GM12891 (cell line): ENCODE data around the gene PTPRN2.

Experiments
- DNase-seq: peaks from one replicate; pipeline ENCODE4 v3.0.0; 2011; ENCODE audit warnings: low spot score; ENCODE audit not compliant: insufficient read length
- FAIRE-seq: peaks from 2 replicates; lab custom pipeline; 2011; peaks lifted over from hg19 to GRCh38; lab: Jason Lieb, UNC
- PAX5 ChIP-seq: IDR thresholded peaks from 2 replicates; pipeline ENCODE4 v1.6.1; 2011; ENCODE audit warnings: low read length, moderate library complexity, mild to moderate bottlenecking; ENCODE audit not compliant: insufficient read depth, severe bottlenecking
- POLR2A ChIP-seq: IDR thresholded peaks from 2 replicates; pipeline ENCODE4 v1.6.1; 2011; ENCODE audit warnings: low read depth, low read length, control low read depth
- POLR2AphosphoS5 ChIP-seq: IDR thresholded peaks from 2 replicates; pipeline ENCODE4 v1.6.1; 2011; ENCODE audit warnings: low read depth, low read length, control low read depth
- POU2F2 ChIP-seq: IDR thresholded peaks from 2 replicates; pipeline ENCODE4 v1.6.1; 2011; ENCODE audit warnings: low read depth, mild to moderate bottlenecking, control low read depth, low read length, moderate library complexity
- SPI1 ChIP-seq: IDR thresholded peaks from 2 replicates; pipeline ENCODE4 v1.6.1; 2011; ENCODE audit warnings: low read depth, low read length, control low read depth
- TAF1 ChIP-seq: IDR thresholded peaks from 2 replicates; pipeline ENCODE4 v1.6.1; 2011; ENCODE audit warnings: low read depth, low read length, control low read depth

The PTPRN2 gene

DNA sequence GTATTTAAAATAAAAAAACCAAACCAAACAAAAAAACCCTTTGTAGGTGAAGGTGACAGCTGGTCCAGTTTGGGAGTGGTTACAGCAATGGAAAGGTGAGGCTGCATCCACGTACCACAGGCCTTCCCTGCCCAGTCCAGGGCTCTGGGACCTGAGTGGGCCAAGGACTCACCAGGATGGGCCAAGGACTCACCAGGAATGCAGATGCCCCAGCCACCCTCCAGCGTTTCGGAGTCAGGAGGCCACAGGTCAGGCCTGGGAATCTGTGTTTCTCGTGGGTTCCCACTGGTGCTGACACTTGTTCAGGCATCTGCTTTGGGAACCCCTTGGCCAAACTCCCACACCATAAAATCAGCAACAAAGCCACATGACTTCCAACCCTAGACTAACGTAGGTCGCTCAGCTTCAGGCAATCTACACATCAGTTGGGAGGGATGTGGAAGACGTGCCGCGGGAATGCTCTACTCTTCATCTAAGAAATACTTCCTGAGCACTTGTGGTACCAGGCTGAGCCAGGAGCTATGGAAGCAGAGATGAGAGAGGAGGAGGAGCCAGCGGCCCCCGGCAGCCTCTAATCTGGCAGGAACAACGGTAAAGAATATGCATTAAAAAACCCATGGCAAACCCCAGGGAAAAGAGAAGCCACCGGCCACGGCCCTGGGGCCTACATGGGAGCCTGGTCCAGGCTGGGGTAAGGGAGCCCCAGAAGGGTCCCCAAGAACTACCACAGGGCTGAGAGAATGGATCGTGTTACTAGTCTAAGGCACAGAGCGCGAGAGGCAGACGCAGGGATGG, 473.4 kb downstream of the PTPRN2 start:
- TF ChIP-seq SPI1 (no peak), POLR2A (no peak), TAF1 (no peak), POU2F2 (no peak), POLR2AphosphoS5 (no peak), PAX5 (no peak)
- FAIRE-seq (no peak), DNase-seq (no peak)

DNA sequence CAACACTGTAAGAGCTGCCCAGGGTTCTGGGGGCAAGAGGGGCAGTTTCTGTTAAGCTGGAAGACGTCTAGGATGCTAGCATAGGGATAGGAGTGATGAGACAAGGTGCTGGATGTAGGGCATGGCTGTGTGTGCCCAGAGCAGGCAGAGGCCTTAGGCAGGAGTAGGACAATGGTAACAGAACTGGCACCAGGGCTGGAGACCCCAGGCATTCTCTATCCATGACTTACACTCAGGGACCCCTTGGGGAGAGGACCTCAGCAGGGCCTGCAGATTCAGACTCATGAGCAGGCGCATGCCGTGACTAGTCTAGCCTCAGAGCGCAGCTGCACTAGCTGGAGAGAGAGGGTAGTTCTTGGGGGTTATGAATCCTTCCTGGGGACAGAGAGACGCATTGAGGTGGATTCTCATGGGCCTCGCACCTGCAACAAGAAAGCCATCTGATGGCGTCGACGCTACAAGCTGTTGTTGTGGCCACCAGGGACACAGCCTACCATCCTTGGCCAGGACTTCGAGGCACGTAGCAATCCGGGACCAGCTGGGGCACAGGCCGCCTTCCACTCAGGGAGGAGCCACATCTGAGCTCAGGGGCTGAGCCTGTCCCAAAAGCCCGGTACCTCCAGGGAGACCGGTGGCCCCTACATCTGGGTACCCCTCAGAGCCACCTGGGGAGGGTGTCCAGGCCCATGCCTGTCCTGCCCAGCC, 474.1 kb downstream of the PTPRN2 start:
- no peak for DNase-seq
- FAIRE-seq = no peak
- TF ChIP-seq TAF1 (no peak), POLR2AphosphoS5 (no peak), POLR2A (no peak), POU2F2 (no peak), PAX5 (no peak), SPI1 (no peak)

DNA sequence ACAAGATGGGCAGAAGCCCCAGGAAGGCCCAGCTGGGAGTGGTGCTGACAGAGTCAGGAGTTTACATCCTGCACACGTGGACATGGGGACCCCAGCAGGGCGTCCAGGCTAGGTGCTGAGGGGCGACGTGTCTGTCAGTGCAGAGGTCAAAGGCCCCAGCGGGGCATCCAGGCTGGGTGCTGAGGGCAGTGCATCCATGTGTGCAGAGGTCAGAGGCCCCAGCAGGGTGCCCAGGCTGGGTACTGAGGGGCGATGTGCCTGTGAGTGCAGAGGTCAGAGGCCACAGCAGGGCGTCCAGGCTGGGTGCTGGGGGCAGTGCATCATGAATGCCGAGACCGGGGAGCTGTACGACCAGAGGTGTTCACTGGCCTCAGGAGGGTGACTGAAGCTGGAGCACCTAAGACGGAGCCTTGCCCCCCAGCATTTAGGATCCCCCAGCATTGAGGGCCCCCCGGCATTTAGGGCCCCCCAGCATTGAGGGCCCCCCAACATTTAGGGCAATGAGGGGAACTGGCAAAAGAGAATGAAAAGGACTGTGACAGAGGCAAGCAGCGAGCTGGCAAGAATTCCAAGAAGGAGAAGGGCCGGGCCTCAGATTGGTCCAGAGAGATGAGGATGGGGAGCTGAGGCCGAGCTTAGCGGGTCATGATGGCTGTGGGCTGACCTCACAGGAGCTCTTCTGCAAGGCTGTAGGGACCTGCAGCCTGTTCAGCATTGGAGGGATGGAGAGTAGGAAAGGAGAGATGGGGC, 474.9 kb downstream of the PTPRN2 start:
- FAIRE-seq = no peak

DNA sequence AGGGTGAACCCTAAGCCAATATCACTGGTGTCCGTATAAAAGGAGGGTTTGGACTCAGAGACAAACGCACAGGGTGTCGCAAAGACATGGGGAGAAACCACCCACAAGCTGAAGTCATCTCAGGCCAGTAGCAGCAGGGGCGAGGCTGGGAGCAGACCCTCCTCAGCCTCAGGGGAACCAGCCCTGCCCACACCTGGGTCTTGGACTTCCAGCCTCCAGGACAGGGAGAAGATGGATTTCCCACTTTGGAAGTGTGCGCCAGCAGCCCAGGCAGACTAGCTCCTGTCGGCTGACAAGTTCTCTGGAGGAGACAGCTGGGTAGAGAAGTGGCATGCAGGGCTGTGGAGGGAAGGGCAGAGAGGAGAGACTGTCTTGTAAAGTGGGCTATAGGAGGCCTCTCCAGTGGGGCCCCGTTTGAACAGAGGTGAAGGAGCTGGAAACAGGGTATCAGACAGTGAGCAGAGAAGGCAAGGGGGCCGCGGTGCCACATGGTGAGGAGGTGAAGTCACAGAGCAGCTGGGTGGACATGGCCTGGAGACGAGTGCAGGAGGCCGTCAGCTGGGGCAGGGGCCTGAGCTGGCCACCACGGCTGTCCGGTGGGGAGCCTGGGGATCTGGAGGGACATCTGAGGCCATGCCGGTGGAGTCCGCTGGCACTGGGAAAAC, 475.6 kb downstream of the PTPRN2 start:
- FAIRE-seq = no peak
- TF ChIP-seq TAF1 (no peak), POLR2A (no peak), PAX5 (no peak), SPI1 (no peak), POU2F2 (no peak), POLR2AphosphoS5 (no peak)

More for the DNA sequence above, 474.9 kb downstream of the PTPRN2 start:
- no peak for TF ChIP-seq POLR2A
- no peak for TF ChIP-seq POLR2AphosphoS5
- no peak for TF ChIP-seq TAF1
- TF ChIP-seq SPI1 = no peak
- TF ChIP-seq POU2F2 = no peak
- no peak for TF ChIP-seq PAX5
- DNase-seq = no peak

DNA sequence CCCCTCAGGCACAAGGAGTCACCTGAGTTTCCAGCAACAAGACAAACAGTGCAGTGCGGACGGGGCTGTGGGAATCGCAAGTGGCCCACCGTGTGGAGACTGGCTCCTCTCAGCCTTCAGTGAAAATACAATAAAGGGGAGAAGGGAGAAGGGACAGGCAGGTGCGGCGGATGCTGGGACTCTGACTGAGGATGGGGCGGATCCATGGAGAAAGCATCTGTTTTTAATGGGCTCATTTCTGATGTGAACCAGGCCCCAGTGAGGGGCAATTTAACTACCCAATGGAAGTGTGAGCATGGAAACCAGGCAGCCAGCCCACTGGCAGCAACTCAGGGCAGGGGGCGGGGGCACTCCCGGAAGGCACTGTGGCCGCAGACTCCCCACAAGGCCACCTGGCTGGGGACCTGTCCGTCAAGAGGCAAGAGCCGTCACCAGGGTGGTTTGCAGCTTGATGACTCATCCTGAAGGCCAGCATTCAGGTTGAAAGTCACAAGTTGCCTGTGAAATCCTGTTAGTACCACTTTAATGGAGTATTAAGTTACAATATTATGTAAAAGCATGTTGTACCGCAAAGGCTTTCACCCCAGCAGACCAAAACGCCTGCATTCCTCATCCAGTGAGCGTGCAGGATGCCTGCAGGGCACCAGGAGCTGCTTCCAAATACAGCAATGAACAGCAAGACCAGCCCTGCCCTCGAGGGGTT, 476.4 kb downstream of the PTPRN2 start:
- FAIRE-seq (no peak), DNase-seq (no peak)
- no peak for TF ChIP-seq POLR2A
- no peak for TF ChIP-seq POU2F2
- no peak for TF ChIP-seq TAF1
- no peak for TF ChIP-seq SPI1
- TF ChIP-seq PAX5 = no peak
- no peak for TF ChIP-seq POLR2AphosphoS5

More for the DNA sequence above, 475.6 kb downstream of the PTPRN2 start:
- DNase-seq = no peak

DNA sequence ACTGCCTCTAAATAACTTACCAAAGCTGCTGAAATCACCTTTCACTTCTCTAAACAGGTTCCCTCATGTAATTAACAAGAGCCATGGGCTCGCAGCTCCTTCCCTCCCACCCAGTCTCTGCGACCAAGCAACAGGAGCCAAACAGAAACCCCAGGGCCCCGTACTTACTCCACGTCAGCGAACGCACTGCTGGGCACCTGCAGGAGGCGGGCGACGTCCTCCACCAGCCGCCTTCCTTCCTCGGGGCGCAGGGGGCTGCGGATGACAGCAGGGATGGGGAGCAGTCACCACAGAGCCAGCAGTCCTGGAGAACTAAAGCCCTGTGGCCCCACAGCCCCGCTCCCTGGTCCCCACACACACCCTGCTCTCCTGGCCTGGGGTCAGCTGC, 477.0 kb downstream of the PTPRN2 start:
- no peak for TF ChIP-seq TAF1
- TF ChIP-seq POLR2AphosphoS5 = no peak
- no peak for TF ChIP-seq PAX5
- TF ChIP-seq SPI1 = no peak
- TF ChIP-seq POLR2A = no peak
- no peak for TF ChIP-seq POU2F2
- no peak for DNase-seq
- no peak for FAIRE-seq

DNA sequence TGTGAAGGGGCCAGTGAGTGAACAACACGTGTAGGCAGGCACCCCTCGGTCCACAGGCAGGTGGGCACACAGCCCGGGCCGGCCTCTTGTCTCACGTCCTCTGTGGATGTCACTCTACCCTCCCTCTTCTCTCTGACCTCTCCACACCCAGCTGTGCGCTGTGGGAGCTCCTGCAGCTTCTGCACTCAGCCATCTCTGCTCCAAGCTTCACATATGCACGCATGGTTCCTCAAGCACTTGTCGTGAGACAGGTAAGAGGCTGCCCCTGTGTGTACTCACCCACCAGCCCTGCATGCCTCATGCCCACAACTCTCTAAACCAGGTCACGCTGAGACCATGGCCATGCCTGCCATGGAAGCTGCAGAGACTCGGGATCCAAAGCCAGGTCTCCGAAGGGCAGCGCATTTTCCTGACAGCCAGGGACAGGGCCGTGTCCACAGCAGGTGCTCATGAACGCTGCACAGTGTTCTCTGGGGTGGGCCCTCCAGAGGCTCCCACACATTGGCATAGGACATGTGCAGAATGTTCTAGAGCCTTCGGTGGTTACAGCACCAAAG, 477.5 kb downstream of the PTPRN2 start:
- no peak for DNase-seq
- no peak for TF ChIP-seq POU2F2
- FAIRE-seq = no peak

DNA sequence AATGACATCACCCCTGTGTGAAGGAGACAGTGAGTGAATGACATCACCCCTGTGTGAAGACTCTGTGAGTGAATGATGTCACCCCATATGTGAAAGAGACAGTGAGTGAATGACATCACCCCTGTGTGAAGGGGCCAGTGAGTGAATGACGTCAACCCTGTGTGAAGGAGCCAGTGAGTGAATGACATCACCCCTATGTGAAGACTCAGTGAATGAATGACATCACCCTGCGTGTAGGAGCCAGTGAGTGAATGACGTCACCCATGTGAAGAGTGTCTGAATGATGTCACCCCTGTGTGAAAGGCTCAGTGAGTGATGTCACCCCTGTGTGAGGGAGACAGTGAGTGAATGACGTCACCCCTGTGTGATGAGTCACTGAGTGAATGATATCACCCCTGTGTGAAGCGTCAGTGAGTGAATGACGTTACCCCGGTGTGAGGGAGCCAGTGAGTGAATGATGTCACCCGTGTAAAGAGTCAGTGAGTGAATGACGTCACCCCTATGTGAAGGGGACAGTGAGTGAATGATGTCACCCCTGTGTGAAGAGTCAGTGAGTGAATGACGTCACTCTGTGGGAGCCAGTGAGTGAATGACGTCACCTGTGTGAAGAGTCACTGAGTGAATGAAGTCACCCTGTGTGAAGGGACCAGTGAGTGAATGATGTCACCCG, 478.1 kb downstream of the PTPRN2 start:
- FAIRE-seq (no peak), DNase-seq (no peak)
- TF ChIP-seq PAX5 (no peak), POLR2AphosphoS5 (no peak), SPI1 (no peak), POLR2A (no peak), POU2F2 (no peak), TAF1 (no peak)
